HEK293 (cell line): ENCODE results near the gene P4HA2.

Experiments used
- CTCF ChIA-PET: fragments of 350-600 bp; formaldehyde crosslinking; extraction: SDS; loops from one replicate; lab custom pipeline; 2021; ENCODE audit warnings: antibody characterized with exemption; lab: Yijun Ruan, JAX
- POLR2A ChIA-PET: fragments of 300-600 bp; formaldehyde crosslinking; extraction: SDS; loops from one replicate; lab custom pipeline; 2020; ENCODE audit warnings: antibody characterized with exemption, inconsistent platforms; lab: Yijun Ruan, JAX
- H3K27ac ChIP-seq: fragments of 200-500 bp; sonication (Bioruptor generic); 2 replicates; pipeline ENCODE4 v1.5.1; 2014; ENCODE audit warnings: low read depth, low read length, control low read depth, inconsistent platforms; ENCODE audit errors: extremely low read depth
- H3K36me3 ChIP-seq, 2 experiments: fragments of 200-500 bp in 1 of 2; sonication (Bioruptor generic) in 1 of 2; 1 replicate in 1 of 2; 2 replicates in 1 of 2; pipeline ENCODE4 v1.5.1; 2014 to 2017; ENCODE audit warnings: inconsistent platforms in 2 of 2, low read length in 2 of 2; ENCODE audit not compliant: control insufficient read depth in 2 of 2, insufficient read depth in 1 of 2
- H3K4me1 ChIP-seq: fragments of 200-500 bp; sonication (Bioruptor generic); 2 replicates; pipeline ENCODE4 v1.5.1; 2014; ENCODE audit warnings: mild to moderate bottlenecking, low read length, inconsistent platforms; ENCODE audit not compliant: control insufficient read depth, insufficient read depth
- H3K4me3 ChIP-seq: 2 replicates; pipeline ENCODE4 v1.5.1; 2011; ENCODE audit warnings: low read depth, mild to moderate bottlenecking, control low read depth, low read length, moderate library complexity
- H3K9me3 ChIP-seq: fragments of 200-500 bp; sonication (Bioruptor generic); 2 replicates; pipeline ENCODE4 v1.5.1; 2014; ENCODE audit warnings: low read depth, low read length, inconsistent platforms; ENCODE audit not compliant: control insufficient read depth, insufficient read depth
- GLI2 ChIP-seq: fragments of 450-650 bp; formaldehyde crosslinking; IDR thresholded peaks from 2 replicates; pipeline ENCODE4; 2017; ENCODE audit warnings: missing biosample characterization, missing genetic modification characterization, low read depth, borderline replicate concordance
- HOXA7 ChIP-seq: sonication (generic); formaldehyde crosslinking; IDR thresholded peaks from 2 replicates; pipeline ENCODE4 v1.8.1; 2022; ENCODE audit warnings: missing genetic modification reagents, borderline replicate concordance
- IKZF3 ChIP-seq: fragments of 450-650 bp; IDR thresholded peaks from 2 replicates; pipeline ENCODE4 v1.5.0; 2018; ENCODE audit warnings: missing biosample characterization, mild to moderate bottlenecking, missing genetic modification characterization, moderate library complexity
- INSM2 ChIP-seq: fragments of 450-650 bp; formaldehyde crosslinking; IDR thresholded peaks from 2 replicates; pipeline ENCODE4 v1.5.1; 2016; ENCODE audit warnings: missing biosample characterization, missing genetic modification characterization
- OVOL3 ChIP-seq: fragments of 450-650 bp; formaldehyde crosslinking; IDR thresholded peaks from 2 replicates; pipeline ENCODE4 v1.5.1; 2016; ENCODE audit warnings: missing biosample characterization, missing genetic modification characterization
- PRDM4 ChIP-seq: fragments of 450-650 bp; formaldehyde crosslinking; IDR thresholded peaks from 2 replicates; pipeline ENCODE4 v1.5.1; 2017; ENCODE audit warnings: missing biosample characterization, missing genetic modification characterization
- RBAK ChIP-seq: fragments of 450-650 bp; formaldehyde crosslinking; IDR thresholded peaks from 2 replicates; pipeline ENCODE4 v1.5.1; 2016; ENCODE audit warnings: missing biosample characterization, missing genetic modification characterization
- SCRT1 ChIP-seq: fragments of 450-650 bp; formaldehyde crosslinking; IDR thresholded peaks from 2 replicates; pipeline ENCODE4 v1.5.1; 2016; ENCODE audit warnings: missing biosample characterization, missing genetic modification characterization, borderline replicate concordance
- SETDB1 ChIP-seq: IDR thresholded peaks from one replicate; pipeline ENCODE4 v1.6.1; 2017; ENCODE audit warnings: mild to moderate bottlenecking, low read length, moderate library complexity, mixed read lengths; ENCODE audit not compliant: insufficient read length
- TRIM28 ChIP-seq: IDR thresholded peaks from 2 replicates; pipeline ENCODE4 v1.6.1; 2011; ENCODE audit warnings: low read length, control low read depth, borderline replicate concordance
- ZNF114 ChIP-seq: fragments of 450-650 bp; formaldehyde crosslinking; IDR thresholded peaks from 2 replicates; pipeline ENCODE4 v1.5.0; 2017; ENCODE audit warnings: missing biosample characterization, missing genetic modification characterization
- ZNF223 ChIP-seq: fragments of 450-650 bp; formaldehyde crosslinking; IDR thresholded peaks from 2 replicates; pipeline ENCODE4 v1.5.1; 2016; ENCODE audit warnings: missing biosample characterization, missing genetic modification characterization
- ZNF248 ChIP-seq: fragments of 450-650 bp; formaldehyde crosslinking; IDR thresholded peaks from 2 replicates; pipeline ENCODE4 v1.5.1; 2017; ENCODE audit warnings: missing biosample characterization, missing genetic modification characterization
- ZNF335 ChIP-seq: fragments of 450-650 bp; formaldehyde crosslinking; conservative IDR thresholded peaks from 2 replicates; pipeline ENCODE4 v1.5.1; 2016; ENCODE audit warnings: missing biosample characterization, missing genetic modification characterization
- ZNF341 ChIP-seq: fragments of 450-650 bp; formaldehyde crosslinking; IDR thresholded peaks from 2 replicates; pipeline ENCODE4; 2016; ENCODE audit warnings: low read depth, missing biosample characterization, missing genetic modification characterization
- ZNF513 ChIP-seq: fragments of 450-650 bp; IDR thresholded peaks from 2 replicates; pipeline ENCODE4 v1.5.1; 2018; ENCODE audit warnings: missing biosample characterization, missing genetic modification characterization
- ZNF629 ChIP-seq: fragments of 450-650 bp; formaldehyde crosslinking; IDR thresholded peaks from 2 replicates; pipeline ENCODE4 v1.5.1; 2017; ENCODE audit warnings: missing biosample characterization, missing genetic modification characterization
- ZNF639 ChIP-seq: fragments of 450-650 bp; formaldehyde crosslinking; IDR thresholded peaks from 2 replicates; pipeline ENCODE4 v1.5.1; 2016; ENCODE audit warnings: missing biosample characterization, missing genetic modification characterization
- ZNF768 ChIP-seq: fragments of 450-650 bp; formaldehyde crosslinking; IDR thresholded peaks from 2 replicates; pipeline ENCODE4 v1.5.1; 2018; ENCODE audit warnings: missing biosample characterization, mild to moderate bottlenecking, missing genetic modification characterization

P4HA2 gene

GRCh38 chr5:132228241-132229035 lies 785 bp upstream of the P4HA2 start (continued):
- TF ChIP-seq TRIM28 (no peak), ZNF513 (tag by site-specific recombination) (0 out of 2 replicates have a peak, but pooled peaks have one; percentile 17), SETDB1 (no peak), ZNF335 (tag by site-specific recombination) (peak; percentile 8), OVOL3 (tag by site-specific recombination) (no peak), RBAK (tag by site-specific recombination) (no peak), INSM2 (tag by site-specific recombination) (no peak), ZNF768 (tag by site-specific recombination) (no peak), SCRT1 (tag by site-specific recombination) (no peak), PRDM4 (no peak)

- no peak for TF ChIP-seq ZNF639 (tag by site-specific recombination)
- TF ChIP-seq IKZF3, result peak; percentile 67; the same call in 1 of the 2 replicates
- TF ChIP-seq ZNF335 (tag by site-specific recombination), result peak; percentile 67
- TF ChIP-seq ZNF341, result peak; percentile 90
- Histone ChIP-seq H3K4me3 (peak overlapping the region; percentile 58), H3K36me3 (no peaks in the 10 kb centered on the region), H3K9me3 (no peaks in the 10 kb centered on the region), H3K4me1 (peaks cover 4% of the 10 kb centered on the region), H3K27ac (no peak overlapping the region; the same call in 1 of the 2 replicates)
- POLR2A ChIA-PET, result interaction anchor here (0.6 to 4.2 kb wide), 9 partner anchors 11 to 263 kb away, joined by 3 to 30 read pairs (median 5); partner anchors contain the start of genes IRF1 and SLC22A4
- CTCF ChIA-PET, result interaction anchor here (1.0 to 2.9 kb wide), 7 partner anchors 10 to 184 kb away, joined by 3 to 25 read pairs (median 6); no protein-coding TSS in a partner anchor
These were observed 493 bp downstream of the P4HA2 start for GRCh38 chr5:132227235-132227484.

GRCh38 chr5:132226516-132227234 lies 978 bp downstream of the P4HA2 start:
- H3K27ac ChIP-seq, result no peak overlapping the region; the same call in 1 of the 2 replicates
- H3K9me3 ChIP-seq, result no peaks in the 10 kb centered on the region
- no peaks in the 10 kb centered on the region for H3K36me3 ChIP-seq
- H3K4me1 ChIP-seq, result peaks cover 4% of the 10 kb centered on the region
- ChIA-PET POLR2A (interaction anchor here (1.3 to 4.2 kb wide), 5 partner anchors 11 to 184 kb away, joined by 3 to 30 read pairs (median 5); partner anchors contain the start of gene SLC22A4), CTCF (interaction anchor here (1.0 to 2.9 kb wide), 5 partner anchors 9 to 36 kb away, joined by 4 to 25 read pairs (median 7); no protein-coding TSS in a partner anchor)
- peak overlapping the region; percentile 58 for H3K4me3 ChIP-seq
- TF ChIP-seq ZNF114 (tag by site-specific recombination), result no peak
- no peak for TF ChIP-seq ZNF223
- TF ChIP-seq GLI2, result no peak
- TF ChIP-seq ZNF248 (tag by site-specific recombination), result no peak
- TF ChIP-seq ZNF629, result no peak
- TF ChIP-seq RBAK (tag by site-specific recombination), result no peak
- no peak for TF ChIP-seq HOXA7 (CRISPR knock-in tag)
